Panc1 (cell line): ENCODE data around the gene ENDOG.

ENCODE experiments used
- POLR2AphosphoS5 ChIP-seq: IDR thresholded peaks from 2 replicates; pipeline ENCODE4 v1.6.1; 2012; ENCODE audit warnings: mild to moderate bottlenecking, low read depth, low read length, moderate library complexity
- TF ChIP-seq, protein P1 (sequence below), 2 experiments: IDR thresholded peaks; 2 replicates each; pipeline ENCODE4 v1.6.1; 2011 to 2012; ENCODE audit warnings: low read depth in 2 of 2, control low read depth in 1 of 2, low read length in 1 of 2, mild to moderate bottlenecking in 1 of 2, moderate library complexity in 1 of 2; ENCODE audit not compliant: insufficient read depth in 1 of 2
- TF ChIP-seq, protein P2 (sequence below): fragments of 450-650 bp; IDR thresholded peaks from 2 replicates; pipeline ENCODE4 v1.5.1; 2017; ENCODE audit warnings: mild to moderate bottlenecking

DNA sequence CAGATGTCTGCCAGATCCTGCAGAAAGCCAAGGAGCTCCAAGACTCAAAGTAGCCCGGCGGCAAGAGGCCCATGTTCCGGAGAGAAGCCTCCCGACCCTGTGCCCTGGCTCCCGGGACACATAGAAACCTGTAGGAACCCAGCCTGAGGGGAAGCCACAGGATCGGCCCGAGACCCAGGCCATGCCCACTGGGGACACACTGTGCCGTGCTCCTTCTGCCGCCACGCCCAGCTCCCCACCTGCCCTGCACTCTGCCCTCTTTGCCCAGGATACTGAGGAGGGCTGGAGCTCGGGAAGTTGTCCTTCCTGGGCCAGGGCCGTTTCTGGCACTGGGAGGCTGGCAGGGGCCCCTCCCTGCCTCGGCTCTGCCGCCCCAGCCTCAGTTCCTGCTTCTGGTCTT, 10.5 kb upstream of the ENDOG start:
- TF ChIP-seq, protein P1, sequence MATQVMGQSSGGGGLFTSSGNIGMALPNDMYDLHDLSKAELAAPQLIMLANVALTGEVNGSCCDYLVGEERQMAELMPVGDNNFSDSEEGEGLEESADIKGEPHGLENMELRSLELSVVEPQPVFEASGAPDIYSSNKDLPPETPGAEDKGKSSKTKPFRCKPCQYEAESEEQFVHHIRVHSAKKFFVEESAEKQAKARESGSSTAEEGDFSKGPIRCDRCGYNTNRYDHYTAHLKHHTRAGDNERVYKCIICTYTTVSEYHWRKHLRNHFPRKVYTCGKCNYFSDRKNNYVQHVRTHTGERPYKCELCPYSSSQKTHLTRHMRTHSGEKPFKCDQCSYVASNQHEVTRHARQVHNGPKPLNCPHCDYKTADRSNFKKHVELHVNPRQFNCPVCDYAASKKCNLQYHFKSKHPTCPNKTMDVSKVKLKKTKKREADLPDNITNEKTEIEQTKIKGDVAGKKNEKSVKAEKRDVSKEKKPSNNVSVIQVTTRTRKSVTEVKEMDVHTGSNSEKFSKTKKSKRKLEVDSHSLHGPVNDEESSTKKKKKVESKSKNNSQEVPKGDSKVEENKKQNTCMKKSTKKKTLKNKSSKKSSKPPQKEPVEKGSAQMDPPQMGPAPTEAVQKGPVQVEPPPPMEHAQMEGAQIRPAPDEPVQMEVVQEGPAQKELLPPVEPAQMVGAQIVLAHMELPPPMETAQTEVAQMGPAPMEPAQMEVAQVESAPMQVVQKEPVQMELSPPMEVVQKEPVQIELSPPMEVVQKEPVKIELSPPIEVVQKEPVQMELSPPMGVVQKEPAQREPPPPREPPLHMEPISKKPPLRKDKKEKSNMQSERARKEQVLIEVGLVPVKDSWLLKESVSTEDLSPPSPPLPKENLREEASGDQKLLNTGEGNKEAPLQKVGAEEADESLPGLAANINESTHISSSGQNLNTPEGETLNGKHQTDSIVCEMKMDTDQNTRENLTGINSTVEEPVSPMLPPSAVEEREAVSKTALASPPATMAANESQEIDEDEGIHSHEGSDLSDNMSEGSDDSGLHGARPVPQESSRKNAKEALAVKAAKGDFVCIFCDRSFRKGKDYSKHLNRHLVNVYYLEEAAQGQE (IDR thresholded peaks at IDR 0.05; ENCODE audit: insufficient read depth in 1 of 2, low read depth in 2 of 2, low read length in 1 of 2): no peak
- TF ChIP-seq, protein P2, sequence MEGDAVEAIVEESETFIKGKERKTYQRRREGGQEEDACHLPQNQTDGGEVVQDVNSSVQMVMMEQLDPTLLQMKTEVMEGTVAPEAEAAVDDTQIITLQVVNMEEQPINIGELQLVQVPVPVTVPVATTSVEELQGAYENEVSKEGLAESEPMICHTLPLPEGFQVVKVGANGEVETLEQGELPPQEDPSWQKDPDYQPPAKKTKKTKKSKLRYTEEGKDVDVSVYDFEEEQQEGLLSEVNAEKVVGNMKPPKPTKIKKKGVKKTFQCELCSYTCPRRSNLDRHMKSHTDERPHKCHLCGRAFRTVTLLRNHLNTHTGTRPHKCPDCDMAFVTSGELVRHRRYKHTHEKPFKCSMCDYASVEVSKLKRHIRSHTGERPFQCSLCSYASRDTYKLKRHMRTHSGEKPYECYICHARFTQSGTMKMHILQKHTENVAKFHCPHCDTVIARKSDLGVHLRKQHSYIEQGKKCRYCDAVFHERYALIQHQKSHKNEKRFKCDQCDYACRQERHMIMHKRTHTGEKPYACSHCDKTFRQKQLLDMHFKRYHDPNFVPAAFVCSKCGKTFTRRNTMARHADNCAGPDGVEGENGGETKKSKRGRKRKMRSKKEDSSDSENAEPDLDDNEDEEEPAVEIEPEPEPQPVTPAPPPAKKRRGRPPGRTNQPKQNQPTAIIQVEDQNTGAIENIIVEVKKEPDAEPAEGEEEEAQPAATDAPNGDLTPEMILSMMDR: no peak
- TF ChIP-seq POLR2AphosphoS5: no peak
